ENCODE measurements around the gene ALAS1. TPM values are rescaled to one million over a fixed set of nuclear protein-coding genes. Genes with fewer than 3 reads are reported as not detected.
A peak's percentile ranks its signal among the peaks of the same experiment; 100 is the strongest.

The ALAS1 gene
- total RNA-seq, 1 donor from 2014 or later, result 38.3 TPM

DNA sequence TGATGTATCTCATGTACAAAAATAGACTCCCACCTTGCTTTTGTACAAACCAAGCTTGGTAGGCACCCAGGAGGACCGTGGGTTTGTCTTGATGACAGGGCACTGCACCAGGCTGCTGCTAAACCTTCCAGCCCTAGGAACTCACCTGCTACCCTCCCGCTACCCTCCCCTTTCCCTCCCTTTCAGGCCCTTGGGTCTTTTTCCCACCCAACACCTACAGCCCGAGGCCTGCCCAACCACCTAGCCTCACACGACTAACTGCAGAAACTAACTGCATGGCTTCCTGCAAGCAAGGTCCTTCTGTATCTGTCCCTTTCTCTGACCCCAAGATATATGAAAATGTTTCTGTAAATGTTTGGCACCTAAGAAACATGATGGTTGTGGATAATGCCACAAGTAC, 58.7 kb downstream of the ALAS1 start:
- no peak overlapping the region for H3K27ac Mint-ChIP-seq (ENCODE audit: unreplicated experiment)
- no peaks in the 10 kb centered on the region for H3K4me1 Mint-ChIP-seq (ENCODE audit: low read depth)
- no peak for TF ChIP-seq CTCF (IDR thresholded peaks at IDR 0.05)
- no peak overlapping the region for H3K4me3 Mint-ChIP-seq (ENCODE audit: unreplicated experiment)
- H3K9me3 Mint-ChIP-seq (ENCODE audit: low read depth), result no peaks in the 10 kb centered on the region
- peak; percentile 42 for DNase-seq (ENCODE audit: low spot score)
- H3K27me3 Mint-ChIP-seq (ENCODE audit: low read depth), result no peaks in the 10 kb centered on the region
- H3K36me3 Mint-ChIP-seq (ENCODE audit: low read depth), result peaks cover 49% of the 10 kb centered on the region

DNA sequence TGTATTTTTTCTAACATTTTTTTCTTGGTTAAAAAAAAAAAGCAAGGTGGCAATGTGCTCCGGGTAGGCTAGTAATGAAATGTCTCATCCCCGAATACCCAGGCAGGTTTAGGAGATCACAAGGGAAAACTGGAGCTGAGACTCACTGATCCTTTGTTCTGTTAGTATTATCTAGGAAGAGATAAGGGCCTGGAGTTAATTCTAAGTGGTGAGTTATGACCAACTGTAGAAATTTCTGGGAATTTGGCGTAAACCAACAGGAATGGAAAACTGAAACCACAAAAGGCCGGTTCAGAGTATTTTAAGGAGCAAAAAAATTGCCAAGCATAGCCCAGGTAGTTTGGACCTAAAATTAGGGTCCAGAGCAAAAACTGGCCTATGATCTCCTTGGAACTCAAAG, 60.0 kb downstream of the ALAS1 start:
- DNase-seq (ENCODE audit: low spot score), result no peak
- no peaks in the 10 kb centered on the region for H3K9me3 Mint-ChIP-seq (ENCODE audit: low read depth)
- peaks cover 55% of the 10 kb centered on the region for H3K36me3 Mint-ChIP-seq (ENCODE audit: low read depth)
- no peaks in the 10 kb centered on the region for H3K27me3 Mint-ChIP-seq (ENCODE audit: low read depth)
- H3K4me1 Mint-ChIP-seq (ENCODE audit: low read depth), result no peaks in the 10 kb centered on the region
- H3K4me3 Mint-ChIP-seq (ENCODE audit: unreplicated experiment), result no peak overlapping the region
- TF ChIP-seq CTCF (IDR thresholded peaks at IDR 0.05), result no peak
- H3K27ac Mint-ChIP-seq (ENCODE audit: unreplicated experiment), result no peak overlapping the region

DNA sequence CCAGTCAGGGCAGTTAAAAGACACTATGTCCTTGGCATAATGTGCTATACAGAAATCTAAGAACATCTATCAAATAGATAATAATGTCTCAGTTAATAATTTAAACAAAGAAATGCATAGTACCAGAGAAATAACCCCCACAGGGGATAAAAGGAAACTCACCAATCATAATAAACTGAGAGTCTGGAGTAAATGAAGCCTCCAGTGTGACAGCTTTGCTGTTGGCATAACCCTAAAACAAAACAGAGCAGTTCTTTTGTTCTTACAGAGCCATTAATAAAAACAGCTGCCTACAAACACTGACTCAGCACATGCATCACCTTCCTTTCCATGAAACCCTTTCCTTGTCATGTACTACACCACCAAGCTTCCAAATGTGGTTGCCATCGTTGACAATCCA, 61.1 kb downstream of the ALAS1 start:
- no peak overlapping the region for H3K27ac Mint-ChIP-seq (ENCODE audit: unreplicated experiment)
- H3K36me3 Mint-ChIP-seq (ENCODE audit: low read depth), result peaks cover 56% of the 10 kb centered on the region
- DNase-seq (ENCODE audit: low spot score), result no peak

GRCh38 chr3:52259448-52259847, 61.5 kb downstream of the ALAS1 start:
- no peak for TF ChIP-seq CTCF (IDR thresholded peaks at IDR 0.05)
- Mint-ChIP-seq H3K4me1 (ENCODE audit: low read depth) (no peaks in the 10 kb centered on the region), H3K27me3 (ENCODE audit: low read depth) (no peaks in the 10 kb centered on the region), H3K36me3 (ENCODE audit: low read depth) (peaks cover 57% of the 10 kb centered on the region), H3K9me3 (ENCODE audit: low read depth) (no peaks in the 10 kb centered on the region), H3K27ac (ENCODE audit: unreplicated experiment) (no peak overlapping the region), H3K4me3 (ENCODE audit: unreplicated experiment) (no peak overlapping the region)
- DNase-seq (ENCODE audit: low spot score), result no peak

More for the DNA sequence above, 61.1 kb downstream of the ALAS1 start:
- Mint-ChIP-seq H3K27me3 (ENCODE audit: low read depth) (no peaks in the 10 kb centered on the region), H3K9me3 (ENCODE audit: low read depth) (no peaks in the 10 kb centered on the region), H3K4me3 (ENCODE audit: unreplicated experiment) (no peak overlapping the region), H3K4me1 (ENCODE audit: low read depth) (no peaks in the 10 kb centered on the region)
- no peak for TF ChIP-seq CTCF (IDR thresholded peaks at IDR 0.05)

- Mint-ChIP-seq H3K27ac (ENCODE audit: unreplicated experiment) (no peak overlapping the region), H3K36me3 (ENCODE audit: low read depth) (peaks cover 59% of the 10 kb centered on the region), H3K4me3 (ENCODE audit: unreplicated experiment) (no peak overlapping the region), H3K9me3 (ENCODE audit: low read depth) (no peaks in the 10 kb centered on the region), H3K27me3 (ENCODE audit: low read depth) (no peaks in the 10 kb centered on the region), H3K4me1 (ENCODE audit: low read depth) (no peaks in the 10 kb centered on the region)
- TF ChIP-seq CTCF (IDR thresholded peaks at IDR 0.05), result no peak
- DNase-seq (ENCODE audit: low spot score), result no peak
These were observed 64.5 kb downstream of the ALAS1 start for GRCh38 chr3:52262447-52262846.

Other genes with a start within 250 kb of the ALAS1 start
- gene GPR62, start 242.8 kb upstream of the ALAS1 start, total RNA-seq, result 0.19 TPM in 1 of 3 replicates, not detected in the others
- 35.5 to 63.8 TPM (median 55.7 TPM) in 3 replicates for gene PCBP4, start 230.7 kb upstream of the ALAS1 start, total RNA-seq
- 24.3 to 38.0 TPM (median 25.7 TPM) in 3 replicates for gene ABHD14B, start 224.1 kb upstream of the ALAS1 start, total RNA-seq
- 10.0 to 19.4 TPM (median 10.2 TPM) in 3 replicates for gene ABHD14A, start 223.1 kb upstream of the ALAS1 start, total RNA-seq
- 21.1 to 24.5 TPM (median 21.7 TPM) in 3 replicates for gene ACY1, start 214.6 kb upstream of the ALAS1 start, total RNA-seq
- 610 to 772 TPM (median 621 TPM) in 3 replicates for gene RPL29, start 202.3 kb upstream of the ALAS1 start, total RNA-seq
- 32.5 to 33.6 TPM (median 33.3 TPM) in 3 replicates for gene DUSP7, start 141.6 kb upstream of the ALAS1 start, total RNA-seq
- gene POC1A, start 43.7 kb upstream of the ALAS1 start, total RNA-seq, result 5.3 to 5.7 TPM (median 5.5 TPM) in 3 replicates
- 0.12 TPM in 1 of 3 replicates, not detected in the others for gene TLR9, start 27.5 kb downstream of the ALAS1 start, total RNA-seq
- 58.9 to 65.9 TPM (median 65.2 TPM) in 3 replicates for gene TWF2, start 41.0 kb downstream of the ALAS1 start, total RNA-seq
- gene PPM1M, start 47.6 kb downstream of the ALAS1 start, total RNA-seq, result 14.5 to 20.8 TPM (median 20.1 TPM) in 3 replicates
- gene WDR82, start 80.5 kb downstream of the ALAS1 start, total RNA-seq, result 73.0 to 74.9 TPM (median 74.7 TPM) in 3 replicates
- gene GLYCTK, start 89.7 kb downstream of the ALAS1 start, total RNA-seq, result 4.8 to 9.8 TPM (median 5.0 TPM) in 3 replicates
- gene DNAH1, start 118.2 kb downstream of the ALAS1 start, total RNA-seq, result 5.0 to 9.4 TPM (median 5.4 TPM) in 3 replicates
- gene BAP1, start 211.8 kb downstream of the ALAS1 start, total RNA-seq, result 82.1 to 85.4 TPM (median 84.3 TPM) in 3 replicates
- 5.1 to 7.1 TPM (median 5.5 TPM) in 3 replicates for gene PHF7, start 212.5 kb downstream of the ALAS1 start, total RNA-seq
- gene SEMA3G, start 246.9 kb downstream of the ALAS1 start, total RNA-seq, result 0.17 TPM in 1 of 3 replicates, not detected in the others

All from chondrocyte (in vitro differentiated cells).